Neural cell (in vitro differentiated cells): ENCODE data around the gene NFU1. TPM values are rescaled to one million over a fixed set of nuclear protein-coding genes. Genes with fewer than 3 reads are reported as not detected.

Experiments used
- H2AFZ ChIP-seq: fragments of 200-600, 300-800 bp; sonication (generic), shearing (Covaris generic); 2 replicates; pipeline ENCODE4 v1.6.0; 2014; ENCODE audit warnings: low read depth, mild to moderate bottlenecking, antibody characterized with exemption, low read length, moderate library complexity
- H3F3A ChIP-seq: fragments of 200-600 bp; shearing (Covaris generic); 2 replicates; pipeline ENCODE4 v1.6.1; 2016; ENCODE audit warnings: mild to moderate bottlenecking, moderate library complexity, mixed read lengths, antibody characterized with exemption, low read length; ENCODE audit not compliant: insufficient read depth, poor library complexity, severe bottlenecking
- H3K27ac ChIP-seq: fragments of 200-600, 300-800 bp; sonication (generic), shearing (Covaris generic); 2 replicates; pipeline ENCODE4 v1.5.1; 2014; ENCODE audit warnings: mild to moderate bottlenecking, low read length, moderate library complexity
- H3K27me3 ChIP-seq: fragments of 300-800, 200-600 bp; sonication (generic), shearing (Covaris generic); 2 replicates; pipeline ENCODE4 v1.6.0; 2014; ENCODE audit warnings: mild to moderate bottlenecking, low read depth, low read length, moderate library complexity; ENCODE audit not compliant: insufficient read depth
- H3K36me3 ChIP-seq: fragments of 300-800, 200-600 bp; sonication (generic), shearing (Covaris generic); 2 replicates; pipeline ENCODE4 v1.5.1; 2014; ENCODE audit warnings: mild to moderate bottlenecking, antibody characterized with exemption, low read length, moderate library complexity; ENCODE audit not compliant: insufficient read depth
- H3K4me2 ChIP-seq: fragments of 300-800, 200-600 bp; sonication (generic), shearing (Covaris generic); 2 replicates; pipeline ENCODE4 v1.6.0; 2014; ENCODE audit warnings: mild to moderate bottlenecking, low read length
- H3K4me3 ChIP-seq: fragments of 300-800, 200-600 bp; sonication (generic), shearing (Covaris generic); 2 replicates; pipeline ENCODE4 v1.5.1; 2014; ENCODE audit warnings: mild to moderate bottlenecking, low read length, moderate library complexity
- H3K79me2 ChIP-seq: fragments of 200-600 bp; shearing (Covaris generic); replicated peaks from 2 replicates; pipeline ENCODE4 v1.6.0; 2014; ENCODE audit warnings: mild to moderate bottlenecking, low read length, moderate library complexity; ENCODE audit not compliant: insufficient read depth
- H3K9ac ChIP-seq: fragments of 300-800, 200-600 bp; sonication (generic), shearing (Covaris generic); 2 replicates; pipeline ENCODE4 v1.6.1; 2016; ENCODE audit warnings: mild to moderate bottlenecking, low read length, mixed read lengths
- H3K9me2 ChIP-seq: fragments of 200-600 bp; shearing (Covaris generic); 2 replicates; pipeline ENCODE4 v1.6.1; 2016; ENCODE audit warnings: mild to moderate bottlenecking, low read length, mixed read lengths; ENCODE audit not compliant: insufficient read depth
- H3K9me3 ChIP-seq: fragments of 200-600, 300-800 bp; sonication (generic), shearing (Covaris generic); 2 replicates; pipeline ENCODE4 v1.6.1; 2016; ENCODE audit warnings: mild to moderate bottlenecking, mixed run types, low read length, moderate library complexity, mixed read lengths
- H4K20me1 ChIP-seq: fragments of 200-600 bp; shearing (Covaris generic); 2 replicates; pipeline ENCODE4 v1.6.1; 2016; ENCODE audit warnings: mild to moderate bottlenecking, mixed run types; ENCODE audit not compliant: insufficient read depth
- EP300 ChIP-seq: fragments of 450-650 bp; conservative IDR thresholded peaks from 2 replicates; pipeline ENCODE4 v1.6.1; 2014; ENCODE audit warnings: antibody characterized with exemption, mild to moderate bottlenecking, moderate library complexity; ENCODE audit not compliant: poor library complexity, severe bottlenecking
- EZH2 ChIP-seq: fragments of 200-600, 300-800 bp; shearing (Covaris generic), sonication (generic); IDR thresholded peaks from 2 replicates; pipeline ENCODE4 v1.6.1; 2014; ENCODE audit warnings: antibody characterized with exemption, low read length, borderline replicate concordance, mild to moderate bottlenecking; ENCODE audit not compliant: insufficient read depth, poor library complexity, severe bottlenecking
- MXI1 ChIP-seq: fragments of 450-650 bp; conservative IDR thresholded peaks from 2 replicates; pipeline ENCODE4 v1.6.1; 2014; ENCODE audit warnings: antibody characterized with exemption, mild to moderate bottlenecking; ENCODE audit not compliant: poor library complexity, severe bottlenecking
- POLR2AphosphoS5 ChIP-seq: IDR thresholded peaks from 2 replicates; pipeline ENCODE4 v1.6.1; 2012
- RAD21 ChIP-seq: fragments of 450-650 bp; conservative IDR thresholded peaks from 2 replicates; pipeline ENCODE4 v1.6.1; 2014; ENCODE audit warnings: antibody characterized with exemption, mild to moderate bottlenecking, moderate library complexity
- SMC3 ChIP-seq: fragments of 450-650 bp; conservative IDR thresholded peaks from 2 replicates; pipeline ENCODE4 v1.6.1; 2014; ENCODE audit warnings: antibody characterized with exemption, mild to moderate bottlenecking, moderate library complexity; ENCODE audit not compliant: poor library complexity
- TAF1 ChIP-seq: IDR thresholded peaks from 2 replicates; pipeline ENCODE4 v1.6.1; 2012; ENCODE audit warnings: low read depth
- polyA plus RNA-seq: library from polyadenylated mRNA; depleted of rRNA; stranded (reverse); fragments of >200 nt; gene quantifications from 2 replicates; pipeline ENCODE4 v1.2.3, GENCODE V29; 2014
- TF ChIP-seq, protein P1 (sequence below): IDR thresholded peaks from 2 replicates; pipeline ENCODE4 v1.6.1; 2012; ENCODE audit warnings: borderline replicate concordance
- TF ChIP-seq, protein P2 (sequence below): fragments of 450-650 bp; IDR thresholded peaks from 2 replicates; pipeline ENCODE4 v1.5.1; 2014; ENCODE audit warnings: antibody characterized with exemption, mild to moderate bottlenecking, moderate library complexity; ENCODE audit not compliant: poor library complexity, severe bottlenecking

NFU1 gene
- polyA plus RNA-seq, 1 donor from 2014 or later = 116 TPM

DNA sequence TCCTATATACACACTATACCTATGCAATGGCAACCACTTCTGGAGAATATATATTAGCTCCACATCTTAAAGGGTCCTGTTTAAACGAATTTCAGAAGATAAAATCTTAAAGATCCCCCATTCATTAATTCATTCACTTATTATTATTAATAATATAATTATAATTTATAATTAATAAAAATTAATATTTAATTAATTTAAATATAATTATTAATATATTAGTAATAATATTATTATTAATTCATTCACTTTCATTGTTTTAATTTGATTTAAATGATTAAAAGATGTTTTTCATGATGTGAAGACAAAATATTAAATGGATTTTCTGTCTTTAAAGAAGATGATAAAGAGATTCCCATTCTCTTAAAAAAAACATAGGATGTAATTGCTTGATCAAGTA lies 21.1 kb downstream of the NFU1 start:
- Histone ChIP-seq H4K20me1 (no peaks in the 10 kb centered on the region), H3K9me3 (no peaks in the 10 kb centered on the region), H3K27ac (no peak overlapping the region), H3K9ac (no peak overlapping the region), H3K36me3 (no peaks in the 10 kb centered on the region), H3K9me2 (no peaks in the 10 kb centered on the region), H3F3A (no peaks in the 10 kb centered on the region), H3K27me3 (no peaks in the 10 kb centered on the region), H2AFZ (no peak overlapping the region), H3K79me2 (no peaks in the 10 kb centered on the region), H3K4me2 (no peak overlapping the region), H3K4me3 (no peak overlapping the region)
- TF ChIP-seq POLR2AphosphoS5 (no peak), RAD21 (no peak), SMC3 (no peak), TAF1 (no peak), MXI1 (no peak), EZH2 (no peak), EP300 (no peak)
- TF ChIP-seq, protein P1, sequence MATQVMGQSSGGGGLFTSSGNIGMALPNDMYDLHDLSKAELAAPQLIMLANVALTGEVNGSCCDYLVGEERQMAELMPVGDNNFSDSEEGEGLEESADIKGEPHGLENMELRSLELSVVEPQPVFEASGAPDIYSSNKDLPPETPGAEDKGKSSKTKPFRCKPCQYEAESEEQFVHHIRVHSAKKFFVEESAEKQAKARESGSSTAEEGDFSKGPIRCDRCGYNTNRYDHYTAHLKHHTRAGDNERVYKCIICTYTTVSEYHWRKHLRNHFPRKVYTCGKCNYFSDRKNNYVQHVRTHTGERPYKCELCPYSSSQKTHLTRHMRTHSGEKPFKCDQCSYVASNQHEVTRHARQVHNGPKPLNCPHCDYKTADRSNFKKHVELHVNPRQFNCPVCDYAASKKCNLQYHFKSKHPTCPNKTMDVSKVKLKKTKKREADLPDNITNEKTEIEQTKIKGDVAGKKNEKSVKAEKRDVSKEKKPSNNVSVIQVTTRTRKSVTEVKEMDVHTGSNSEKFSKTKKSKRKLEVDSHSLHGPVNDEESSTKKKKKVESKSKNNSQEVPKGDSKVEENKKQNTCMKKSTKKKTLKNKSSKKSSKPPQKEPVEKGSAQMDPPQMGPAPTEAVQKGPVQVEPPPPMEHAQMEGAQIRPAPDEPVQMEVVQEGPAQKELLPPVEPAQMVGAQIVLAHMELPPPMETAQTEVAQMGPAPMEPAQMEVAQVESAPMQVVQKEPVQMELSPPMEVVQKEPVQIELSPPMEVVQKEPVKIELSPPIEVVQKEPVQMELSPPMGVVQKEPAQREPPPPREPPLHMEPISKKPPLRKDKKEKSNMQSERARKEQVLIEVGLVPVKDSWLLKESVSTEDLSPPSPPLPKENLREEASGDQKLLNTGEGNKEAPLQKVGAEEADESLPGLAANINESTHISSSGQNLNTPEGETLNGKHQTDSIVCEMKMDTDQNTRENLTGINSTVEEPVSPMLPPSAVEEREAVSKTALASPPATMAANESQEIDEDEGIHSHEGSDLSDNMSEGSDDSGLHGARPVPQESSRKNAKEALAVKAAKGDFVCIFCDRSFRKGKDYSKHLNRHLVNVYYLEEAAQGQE = no peak
- TF ChIP-seq, protein P2, sequence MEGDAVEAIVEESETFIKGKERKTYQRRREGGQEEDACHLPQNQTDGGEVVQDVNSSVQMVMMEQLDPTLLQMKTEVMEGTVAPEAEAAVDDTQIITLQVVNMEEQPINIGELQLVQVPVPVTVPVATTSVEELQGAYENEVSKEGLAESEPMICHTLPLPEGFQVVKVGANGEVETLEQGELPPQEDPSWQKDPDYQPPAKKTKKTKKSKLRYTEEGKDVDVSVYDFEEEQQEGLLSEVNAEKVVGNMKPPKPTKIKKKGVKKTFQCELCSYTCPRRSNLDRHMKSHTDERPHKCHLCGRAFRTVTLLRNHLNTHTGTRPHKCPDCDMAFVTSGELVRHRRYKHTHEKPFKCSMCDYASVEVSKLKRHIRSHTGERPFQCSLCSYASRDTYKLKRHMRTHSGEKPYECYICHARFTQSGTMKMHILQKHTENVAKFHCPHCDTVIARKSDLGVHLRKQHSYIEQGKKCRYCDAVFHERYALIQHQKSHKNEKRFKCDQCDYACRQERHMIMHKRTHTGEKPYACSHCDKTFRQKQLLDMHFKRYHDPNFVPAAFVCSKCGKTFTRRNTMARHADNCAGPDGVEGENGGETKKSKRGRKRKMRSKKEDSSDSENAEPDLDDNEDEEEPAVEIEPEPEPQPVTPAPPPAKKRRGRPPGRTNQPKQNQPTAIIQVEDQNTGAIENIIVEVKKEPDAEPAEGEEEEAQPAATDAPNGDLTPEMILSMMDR = no peak

DNA sequence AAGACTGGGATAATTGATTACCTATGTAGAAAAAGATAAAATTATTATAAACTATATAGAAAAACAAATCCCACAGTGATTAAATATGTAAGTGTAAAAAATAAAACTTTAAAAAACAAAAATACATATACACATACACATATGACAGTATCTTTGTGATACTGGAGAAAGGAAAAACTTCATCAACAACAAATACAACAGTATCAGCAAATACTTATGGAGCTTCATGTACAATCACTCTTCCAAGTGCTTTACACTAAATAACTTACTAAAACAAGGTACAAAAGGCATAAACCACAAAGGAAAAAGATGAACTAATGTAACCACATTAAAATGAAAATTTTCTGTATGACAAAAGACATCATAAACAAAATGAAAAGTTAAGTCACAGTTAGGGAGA lies 26.1 kb downstream of the NFU1 start:
- no peaks in the 10 kb centered on the region for H3F3A ChIP-seq
- H3K4me3 ChIP-seq = no peak overlapping the region
- no peaks in the 10 kb centered on the region for H4K20me1 ChIP-seq
- no peak overlapping the region for H2AFZ ChIP-seq
- no peaks in the 10 kb centered on the region for H3K79me2 ChIP-seq
- no peak overlapping the region for H3K9ac ChIP-seq
- no peaks in the 10 kb centered on the region for H3K36me3 ChIP-seq
- H3K9me2 ChIP-seq = no peaks in the 10 kb centered on the region
- TF ChIP-seq, protein P2 = no peak
- no peak for TF ChIP-seq MXI1
- TF ChIP-seq, protein P1 = no peak
- no peak overlapping the region for H3K27ac ChIP-seq
- no peaks in the 10 kb centered on the region for H3K27me3 ChIP-seq
- H3K9me3 ChIP-seq = no peaks in the 10 kb centered on the region
- no peak overlapping the region for H3K4me2 ChIP-seq
